HEK293 (cell line): ENCODE data around the gene FASN.

Experiments used
- CTCF ChIA-PET: fragments of 350-600 bp; formaldehyde crosslinking; extraction: SDS; loops from one replicate; lab custom pipeline; 2021; ENCODE audit warnings: antibody characterized with exemption; lab: Yijun Ruan, JAX
- POLR2A ChIA-PET: fragments of 300-600 bp; formaldehyde crosslinking; extraction: SDS; loops from one replicate; lab custom pipeline; 2020; ENCODE audit warnings: antibody characterized with exemption, inconsistent platforms; lab: Yijun Ruan, JAX
- H3K27ac ChIP-seq: fragments of 200-500 bp; sonication (Bioruptor generic); 2 replicates; pipeline ENCODE4 v1.5.1; 2014; ENCODE audit warnings: low read depth, low read length, control low read depth, inconsistent platforms; ENCODE audit errors: extremely low read depth
- H3K36me3 ChIP-seq, 2 experiments: fragments of 200-500 bp in 1 of 2; sonication (Bioruptor generic) in 1 of 2; 1 replicate in 1 of 2; 2 replicates in 1 of 2; pipeline ENCODE4 v1.5.1; 2014 to 2017; ENCODE audit warnings: inconsistent platforms in 2 of 2, low read length in 2 of 2; ENCODE audit not compliant: control insufficient read depth in 2 of 2, insufficient read depth in 1 of 2
- H3K4me1 ChIP-seq: fragments of 200-500 bp; sonication (Bioruptor generic); 2 replicates; pipeline ENCODE4 v1.5.1; 2014; ENCODE audit warnings: mild to moderate bottlenecking, low read length, inconsistent platforms; ENCODE audit not compliant: control insufficient read depth, insufficient read depth
- H3K4me3 ChIP-seq: 2 replicates; pipeline ENCODE4 v1.5.1; 2011; ENCODE audit warnings: low read depth, mild to moderate bottlenecking, control low read depth, low read length, moderate library complexity
- H3K9me3 ChIP-seq: fragments of 200-500 bp; sonication (Bioruptor generic); 2 replicates; pipeline ENCODE4 v1.5.1; 2014; ENCODE audit warnings: low read depth, low read length, inconsistent platforms; ENCODE audit not compliant: control insufficient read depth, insufficient read depth
- BCL11A ChIP-seq: fragments of 450-650 bp; formaldehyde crosslinking; IDR thresholded peaks from 2 replicates; pipeline ENCODE4 v1.5.1; 2016; ENCODE audit warnings: low read depth, missing biosample characterization, missing genetic modification characterization
- GLIS2 ChIP-seq: fragments of 450-650 bp; formaldehyde crosslinking; IDR thresholded peaks from 2 replicates; pipeline ENCODE4 v1.5.1; 2016; ENCODE audit warnings: missing biosample characterization, missing genetic modification characterization
- SCRT2 ChIP-seq: fragments of 450-650 bp; formaldehyde crosslinking; IDR thresholded peaks from 2 replicates; pipeline ENCODE4 v1.5.1; 2016; ENCODE audit warnings: missing biosample characterization, missing genetic modification characterization
- SP7 ChIP-seq: fragments of 450-650 bp; formaldehyde crosslinking; IDR thresholded peaks from 2 replicates; pipeline ENCODE4 v1.5.1; 2016; ENCODE audit warnings: missing biosample characterization, missing genetic modification characterization
- ZBTB20 ChIP-seq: fragments of 450-650 bp; formaldehyde crosslinking; IDR thresholded peaks from 2 replicates; pipeline ENCODE4 v1.5.1; 2016; ENCODE audit warnings: missing biosample characterization, missing genetic modification characterization
- ZNF132 ChIP-seq: fragments of 450-650 bp; formaldehyde crosslinking; IDR thresholded peaks from 2 replicates; pipeline ENCODE4 v1.5.1; 2017; ENCODE audit warnings: missing biosample characterization, missing genetic modification characterization, borderline replicate concordance
- ZNF174 ChIP-seq: fragments of 450-650 bp; formaldehyde crosslinking; IDR thresholded peaks from 2 replicates; pipeline ENCODE4 v1.5.0; 2017; ENCODE audit warnings: missing biosample characterization, mild to moderate bottlenecking, missing genetic modification characterization
- ZNF248 ChIP-seq: fragments of 450-650 bp; formaldehyde crosslinking; IDR thresholded peaks from 2 replicates; pipeline ENCODE4 v1.5.1; 2017; ENCODE audit warnings: missing biosample characterization, missing genetic modification characterization
- ZNF292 ChIP-seq: fragments of 450-650 bp; formaldehyde crosslinking; IDR thresholded peaks from 2 replicates; pipeline ENCODE4 v1.5.1; 2016; ENCODE audit warnings: low read depth, missing biosample characterization, missing genetic modification characterization, borderline replicate concordance
- ZNF354C ChIP-seq: fragments of 450-650 bp; formaldehyde crosslinking; IDR thresholded peaks from 2 replicates; pipeline ENCODE4 v1.5.1; 2016; ENCODE audit warnings: missing biosample characterization, missing genetic modification characterization, low read depth, borderline replicate concordance
- ZNF366 ChIP-seq: fragments of 450-650 bp; formaldehyde crosslinking; conservative IDR thresholded peaks from 2 replicates; pipeline ENCODE4 v1.5.1; 2016; ENCODE audit warnings: missing biosample characterization, missing genetic modification characterization
- ZNF521 ChIP-seq: fragments of 450-650 bp; formaldehyde crosslinking; IDR thresholded peaks from 2 replicates; pipeline ENCODE4 v1.5.1; 2017; ENCODE audit warnings: missing biosample characterization, mild to moderate bottlenecking, missing genetic modification characterization
- ZNF596 ChIP-seq: fragments of 450-650 bp; IDR thresholded peaks from 2 replicates; pipeline ENCODE4 v1.5.0; 2018; ENCODE audit warnings: missing biosample characterization, mild to moderate bottlenecking, missing genetic modification characterization, moderate library complexity
- ZNF623 ChIP-seq: fragments of 450-650 bp; formaldehyde crosslinking; IDR thresholded peaks from 2 replicates; pipeline ENCODE4 v1.5.1; 2016; ENCODE audit warnings: missing biosample characterization, missing genetic modification characterization
- ZNF658 ChIP-seq: fragments of 450-650 bp; formaldehyde crosslinking; IDR thresholded peaks from 2 replicates; pipeline ENCODE4; 2016; ENCODE audit warnings: missing biosample characterization, missing genetic modification characterization
- ZNF747 ChIP-seq: fragments of 450-650 bp; formaldehyde crosslinking; IDR thresholded peaks from 2 replicates; pipeline ENCODE4 v1.5.1; 2016; ENCODE audit warnings: missing biosample characterization, missing genetic modification characterization
- ZNF792 ChIP-seq: fragments of 450-650 bp; formaldehyde crosslinking; IDR thresholded peaks from 2 replicates; pipeline ENCODE4 v1.5.1; 2016; ENCODE audit warnings: missing biosample characterization, missing genetic modification characterization
- ZNF843 ChIP-seq: fragments of 450-650 bp; formaldehyde crosslinking; IDR thresholded peaks from 2 replicates; pipeline ENCODE4 v1.5.1; 2016; ENCODE audit warnings: missing biosample characterization, missing genetic modification characterization
- ZXDB ChIP-seq: fragments of 450-650 bp; formaldehyde crosslinking; IDR thresholded peaks from 2 replicates; pipeline ENCODE4 v1.5.1; 2016; ENCODE audit warnings: missing biosample characterization, missing genetic modification characterization
- TF ChIP-seq, protein P1 (sequence below): fragments of 450-650 bp; formaldehyde crosslinking; IDR thresholded peaks from 2 replicates; pipeline ENCODE4 v1.5.1; 2016; ENCODE audit warnings: missing biosample characterization, missing genetic modification characterization
- TF ChIP-seq, protein P2 (sequence below): fragments of 450-650 bp; formaldehyde crosslinking; IDR thresholded peaks from 2 replicates; pipeline ENCODE4 v1.5.1; 2016; ENCODE audit warnings: missing biosample characterization, missing genetic modification characterization
- TF ChIP-seq, protein P3 (sequence below): fragments of 450-650 bp; formaldehyde crosslinking; IDR thresholded peaks from 2 replicates; pipeline ENCODE4 v1.5.1; 2016; ENCODE audit warnings: missing biosample characterization, missing genetic modification characterization
- TF ChIP-seq, protein P4 (sequence below): fragments of 450-650 bp; formaldehyde crosslinking; IDR thresholded peaks from 2 replicates; pipeline ENCODE4 v1.5.1; 2017; ENCODE audit warnings: missing biosample characterization, missing genetic modification characterization
- TF ChIP-seq, protein P5 (sequence below): fragments of 450-650 bp; formaldehyde crosslinking; IDR thresholded peaks from 2 replicates; pipeline ENCODE4 v1.5.1; 2016; ENCODE audit warnings: missing biosample characterization, missing genetic modification characterization
- TF ChIP-seq, protein P6 (sequence below): fragments of 450-650 bp; formaldehyde crosslinking; IDR thresholded peaks from 2 replicates; pipeline ENCODE4; 2016; ENCODE audit warnings: missing biosample characterization, missing genetic modification characterization

FASN gene

DNA sequence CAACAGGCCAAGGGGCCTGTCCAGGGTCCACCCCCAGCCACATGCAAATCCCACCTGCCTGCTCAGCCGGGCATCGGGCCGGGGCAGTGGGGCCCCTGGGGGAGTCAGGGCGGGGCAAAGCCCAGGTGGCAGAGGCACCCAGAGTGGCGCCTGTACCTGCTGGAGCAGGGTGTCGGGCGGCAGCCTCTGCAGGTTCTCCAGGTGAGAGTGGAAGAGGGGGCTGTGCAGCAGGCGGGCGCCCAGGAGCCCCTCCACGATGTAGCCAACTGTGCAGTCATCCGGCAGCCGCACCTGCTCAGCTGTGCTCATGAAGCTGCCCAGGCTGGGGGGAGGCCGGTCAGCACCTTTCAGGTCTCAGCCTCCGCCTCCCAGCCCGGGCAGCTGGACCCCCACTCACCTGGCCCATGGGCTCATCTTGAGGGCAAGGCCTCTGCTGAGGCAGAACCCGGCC, 48.5 kb downstream of the FASN start:
- H3K4me3 ChIP-seq = no peak overlapping the region
- ChIA-PET POLR2A (interaction anchor here (0.6 to 14.2 kb wide), 5 partner anchors 10 to 177 kb away, joined by 4 to 96 read pairs (median 4); partner anchors contain the start of gene DCXR), CTCF (interaction anchor here (0.5 to 1.1 kb wide), 6 partner anchors 12 to 140 kb away, joined by 3 to 4 read pairs (median 3); partner anchors contain the start of gene DCXR)
- H3K36me3 ChIP-seq = peaks cover 0 to 64% of the 10 kb centered on the region in 2 experiments; a peak in 1 of 3 replicates
- peaks cover 7% of the 10 kb centered on the region for H3K4me1 ChIP-seq
- no peaks in the 10 kb centered on the region for H3K9me3 ChIP-seq
- no peak overlapping the region for H3K27ac ChIP-seq
- TF ChIP-seq ZNF623 (no peak), ZNF792 (tag by site-specific recombination) (no peak), ZXDB (tag by site-specific recombination) (no peak), ZNF292 (tag by site-specific recombination) (no peak), ZNF132 (no peak), ZNF366 (tag by site-specific recombination) (no peak), ZNF521 (tag by site-specific recombination) (no peak), BCL11A (tag by site-specific recombination) (no peak), ZBTB20 (tag by site-specific recombination) (no peak)
- TF ChIP-seq, protein P1, sequence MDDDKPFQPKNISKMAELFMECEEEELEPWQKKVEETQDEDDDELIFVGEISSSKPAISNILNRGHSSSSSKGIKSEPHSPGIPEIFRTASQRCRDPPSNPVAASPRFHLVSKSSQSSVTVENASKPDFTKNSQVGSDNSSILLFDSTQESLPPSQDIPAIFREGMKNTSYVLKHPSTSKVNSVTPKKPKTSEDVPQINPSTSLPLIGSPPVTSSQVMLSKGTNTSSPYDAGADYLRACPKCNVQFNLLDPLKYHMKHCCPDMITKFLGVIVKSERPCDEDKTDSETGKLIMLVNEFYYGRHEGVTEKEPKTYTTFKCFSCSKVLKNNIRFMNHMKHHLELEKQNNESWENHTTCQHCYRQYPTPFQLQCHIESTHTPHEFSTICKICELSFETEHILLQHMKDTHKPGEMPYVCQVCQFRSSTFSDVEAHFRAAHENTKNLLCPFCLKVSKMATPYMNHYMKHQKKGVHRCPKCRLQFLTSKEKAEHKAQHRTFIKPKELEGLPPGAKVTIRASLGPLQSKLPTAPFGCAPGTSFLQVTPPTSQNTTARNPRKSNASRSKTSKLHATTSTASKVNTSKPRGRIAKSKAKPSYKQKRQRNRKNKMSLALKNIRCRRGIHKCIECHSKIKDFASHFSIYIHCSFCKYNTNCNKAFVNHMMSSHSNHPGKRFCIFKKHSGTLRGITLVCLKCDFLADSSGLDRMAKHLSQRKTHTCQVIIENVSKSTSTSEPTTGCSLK (tag by site-specific recombination) = no peak
- TF ChIP-seq, protein P2, sequence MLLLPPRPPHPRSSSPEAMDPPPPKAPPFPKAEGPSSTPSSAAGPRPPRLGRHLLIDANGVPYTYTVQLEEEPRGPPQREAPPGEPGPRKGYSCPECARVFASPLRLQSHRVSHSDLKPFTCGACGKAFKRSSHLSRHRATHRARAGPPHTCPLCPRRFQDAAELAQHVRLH (tag by site-specific recombination) = no peak
- TF ChIP-seq, protein P3, sequence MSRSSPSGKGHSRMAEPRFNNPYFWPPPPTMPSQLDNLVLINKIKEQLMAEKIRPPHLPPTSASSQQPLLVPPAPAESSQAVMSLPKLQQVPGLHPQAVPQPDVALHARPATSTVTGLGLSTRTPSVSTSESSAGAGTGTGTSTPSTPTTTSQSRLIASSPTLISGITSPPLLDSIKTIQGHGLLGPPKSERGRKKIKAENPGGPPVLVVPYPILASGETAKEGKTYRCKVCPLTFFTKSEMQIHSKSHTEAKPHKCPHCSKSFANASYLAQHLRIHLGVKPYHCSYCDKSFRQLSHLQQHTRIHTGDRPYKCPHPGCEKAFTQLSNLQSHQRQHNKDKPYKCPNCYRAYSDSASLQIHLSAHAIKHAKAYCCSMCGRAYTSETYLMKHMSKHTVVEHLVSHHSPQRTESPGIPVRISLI = no peak

DNA sequence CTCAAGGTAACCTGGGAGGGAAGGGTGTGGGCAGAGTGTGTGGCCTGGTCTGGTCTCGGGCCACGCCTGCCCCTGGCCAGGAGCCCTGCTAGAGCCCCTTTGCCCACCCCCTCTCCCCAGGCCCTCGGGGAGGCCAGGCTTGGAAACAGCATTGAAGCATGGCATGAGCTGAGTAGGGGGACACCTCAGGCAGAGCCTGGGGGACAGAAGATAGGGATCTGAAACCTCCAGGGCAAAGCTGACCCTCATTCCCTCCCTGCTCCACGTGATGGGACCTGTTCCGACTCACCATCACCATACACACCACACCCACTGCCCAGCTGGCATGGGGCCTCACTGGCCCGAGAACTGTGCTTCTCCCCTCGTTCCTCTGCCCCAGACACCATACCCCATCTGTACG, 48.9 kb downstream of the FASN start:
- Histone ChIP-seq H3K4me1 (peaks cover 7% of the 10 kb centered on the region), H3K9me3 (no peaks in the 10 kb centered on the region), H3K4me3 (no peak overlapping the region), H3K36me3 (peaks cover 0 to 60% of the 10 kb centered on the region in 2 experiments; a peak in 1 of 3 replicates), H3K27ac (no peak overlapping the region)
- ChIA-PET CTCF (interaction anchor here (1.0 to 1.1 kb wide), 3 partner anchors 11 to 19 kb away, joined by 3 to 4 read pairs (median 3); partner anchors contain the start of gene DCXR), POLR2A (interaction anchor here (14.2 kb wide), 1 partner anchor 11 kb away, joined by 96 read pairs; the partner anchor contains the start of gene DCXR)
- no peak for TF ChIP-seq SCRT2 (tag by site-specific recombination)
- TF ChIP-seq, protein P4, sequence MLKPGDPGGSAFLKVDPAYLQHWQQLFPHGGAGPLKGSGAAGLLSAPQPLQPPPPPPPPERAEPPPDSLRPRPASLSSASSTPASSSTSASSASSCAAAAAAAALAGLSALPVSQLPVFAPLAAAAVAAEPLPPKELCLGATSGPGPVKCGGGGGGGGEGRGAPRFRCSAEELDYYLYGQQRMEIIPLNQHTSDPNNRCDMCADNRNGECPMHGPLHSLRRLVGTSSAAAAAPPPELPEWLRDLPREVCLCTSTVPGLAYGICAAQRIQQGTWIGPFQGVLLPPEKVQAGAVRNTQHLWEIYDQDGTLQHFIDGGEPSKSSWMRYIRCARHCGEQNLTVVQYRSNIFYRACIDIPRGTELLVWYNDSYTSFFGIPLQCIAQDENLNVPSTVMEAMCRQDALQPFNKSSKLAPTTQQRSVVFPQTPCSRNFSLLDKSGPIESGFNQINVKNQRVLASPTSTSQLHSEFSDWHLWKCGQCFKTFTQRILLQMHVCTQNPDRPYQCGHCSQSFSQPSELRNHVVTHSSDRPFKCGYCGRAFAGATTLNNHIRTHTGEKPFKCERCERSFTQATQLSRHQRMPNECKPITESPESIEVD (tag by site-specific recombination) = no peak
- TF ChIP-seq ZNF658 = no peak
- no peak for TF ChIP-seq ZNF747 (tag by site-specific recombination)
- TF ChIP-seq GLIS2 (tag by site-specific recombination) = no peak
- no peak for TF ChIP-seq ZNF174 (tag by site-specific recombination)
- TF ChIP-seq, protein P5, sequence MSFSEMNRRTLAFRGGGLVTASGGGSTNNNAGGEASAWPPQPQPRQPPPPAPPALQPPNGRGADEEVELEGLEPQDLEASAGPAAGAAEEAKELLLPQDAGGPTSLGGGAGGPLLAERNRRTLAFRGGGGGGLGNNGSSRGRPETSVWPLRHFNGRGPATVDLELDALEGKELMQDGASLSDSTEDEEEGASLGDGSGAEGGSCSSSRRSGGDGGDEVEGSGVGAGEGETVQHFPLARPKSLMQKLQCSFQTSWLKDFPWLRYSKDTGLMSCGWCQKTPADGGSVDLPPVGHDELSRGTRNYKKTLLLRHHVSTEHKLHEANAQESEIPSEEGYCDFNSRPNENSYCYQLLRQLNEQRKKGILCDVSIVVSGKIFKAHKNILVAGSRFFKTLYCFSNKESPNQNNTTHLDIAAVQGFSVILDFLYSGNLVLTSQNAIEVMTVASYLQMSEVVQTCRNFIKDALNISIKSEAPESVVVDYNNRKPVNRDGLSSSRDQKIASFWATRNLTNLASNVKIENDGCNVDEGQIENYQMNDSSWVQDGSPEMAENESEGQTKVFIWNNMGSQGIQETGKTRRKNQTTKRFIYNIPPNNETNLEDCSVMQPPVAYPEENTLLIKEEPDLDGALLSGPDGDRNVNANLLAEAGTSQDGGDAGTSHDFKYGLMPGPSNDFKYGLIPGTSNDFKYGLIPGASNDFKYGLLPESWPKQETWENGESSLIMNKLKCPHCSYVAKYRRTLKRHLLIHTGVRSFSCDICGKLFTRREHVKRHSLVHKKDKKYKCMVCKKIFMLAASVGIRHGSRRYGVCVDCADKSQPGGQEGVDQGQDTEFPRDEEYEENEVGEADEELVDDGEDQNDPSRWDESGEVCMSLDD (tag by site-specific recombination) = no peak
- TF ChIP-seq, protein P6, sequence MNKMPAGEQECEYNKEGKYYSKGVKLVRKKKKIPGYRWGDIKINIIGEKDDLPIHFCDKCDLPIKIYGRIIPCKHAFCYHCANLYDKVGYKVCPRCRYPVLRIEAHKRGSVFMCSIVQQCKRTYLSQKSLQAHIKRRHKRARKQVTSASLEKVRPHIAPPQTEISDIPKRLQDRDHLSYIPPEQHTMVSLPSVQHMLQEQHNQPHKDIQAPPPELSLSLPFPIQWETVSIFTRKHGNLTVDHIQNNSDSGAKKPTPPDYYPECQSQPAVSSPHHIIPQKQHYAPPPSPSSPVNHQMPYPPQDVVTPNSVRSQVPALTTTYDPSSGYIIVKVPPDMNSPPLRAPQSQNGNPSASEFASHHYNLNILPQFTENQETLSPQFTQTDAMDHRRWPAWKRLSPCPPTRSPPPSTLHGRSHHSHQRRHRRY = no peak
- no peak for TF ChIP-seq ZNF248 (tag by site-specific recombination)
- TF ChIP-seq ZNF354C (tag by site-specific recombination) = no peak
- no peak for TF ChIP-seq ZNF596
- TF ChIP-seq ZNF843 (tag by site-specific recombination) = no peak
- TF ChIP-seq, protein P3 = no peak
- TF ChIP-seq SP7 (tag by site-specific recombination) = no peak
